ENCODE measurements around the gene RSBN1. TPM values are rescaled to one million over a fixed set of nuclear protein-coding genes. Genes with fewer than 3 reads are reported as not detected.
A peak's percentile ranks its signal among the peaks of the same experiment; 100 is the strongest.

Gene RSBN1
- total RNA-seq, 4 donors from 2014 or later, result 20.2 to 25.4 (median 22.6) TPM

- peaks cover 0 to 20% (median 0%) of the 10 kb centered on the region in 3 donors for H3K4me1 ChIP-seq
- ATAC-seq, result no peak
- WGBS, 2 donors (ENCODE audit: low coverage in 1 of 2), result 74 to 88% methylated on average over 3 of the region's 3 CpGs
- no peaks in the 10 kb centered on the region for H3K27me3 ChIP-seq
- H3K9me3 ChIP-seq, result no peaks in the 10 kb centered on the region
- no peak overlapping the region for H3K4me3 ChIP-seq
- TF ChIP-seq EP300 (IDR thresholded peaks at IDR 0.05), result no peak
- no peak for TF ChIP-seq POLR2A (IDR thresholded peaks at IDR 0.05)
- TF ChIP-seq CTCF (IDR thresholded peaks at IDR 0.05), result no peak
- TF ChIP-seq POLR2AphosphoS5 (IDR thresholded peaks at IDR 0.05), result no peak
- H3K36me3 ChIP-seq, result peaks cover 0 to 25% of the 10 kb centered on the region in 2 donors
- H3K27ac ChIP-seq, result no peak overlapping the region
Measured at GRCh38 chr1:113761937-113762336, 50.3 kb downstream of the RSBN1 start.

- WGBS, 2 donors (ENCODE audit: low coverage in 1 of 2), result 60 to 87% methylated on average over 16 of the region's 23 CpGs
- Histone ChIP-seq H3K9me3 (no peaks in the 10 kb centered on the region), H3K4me3 (peak overlapping the region; percentile 96 to 99), H3K36me3 (peaks cover 0 to 11% of the 10 kb centered on the region in 2 donors), H3K27ac (peak overlapping the region; percentile 92 to 96 (median 94)), H3K4me1 (peaks cover 0 to 26% (median 0%) of the 10 kb centered on the region in 3 donors), H3K27me3 (no peaks in the 10 kb centered on the region)
- TF ChIP-seq EP300 (IDR thresholded peaks at IDR 0.05), result no peak
- TF ChIP-seq CTCF (IDR thresholded peaks at IDR 0.05), result no peak
- no peak for TF ChIP-seq POLR2A (IDR thresholded peaks at IDR 0.05)
- TF ChIP-seq POLR2AphosphoS5 (IDR thresholded peaks at IDR 0.05), result no peak
- ATAC-seq, result no peak
Measured at GRCh38 chr1:113760102-113761080, 51.9 kb downstream of the RSBN1 start.

GRCh38 chr1:113759333-113760101 lies 52.8 kb downstream of the RSBN1 start, which contains the start of gene PHTF1:
Gene PHTF1 (minus strand): TSS chr1:113759486. CDS start chr1:113758703, 783 bp downstream.
- peak within 1 kb of the TSS; percentile 96 to 99 for H3K4me3 ChIP-seq
- H3K4me1 ChIP-seq, result peaks cover 0 to 26% (median 0%) of the 10 kb centered on the region in 3 donors
- 0 to 1% methylated on average over 5 of the region's 47 CpGs for WGBS, 2 donors (ENCODE audit: low coverage in 1 of 2)
- H3K27me3 ChIP-seq, result no peaks in the 10 kb centered on the region
- no peaks in the 10 kb centered on the region for H3K9me3 ChIP-seq
- peaks cover 0 to 5% of the 10 kb centered on the region in 2 donors for H3K36me3 ChIP-seq
- peak within 1 kb of the TSS; percentile 92 to 96 (median 94) for H3K27ac ChIP-seq
- ATAC-seq, result peak; percentile 94
- TF ChIP-seq CTCF (IDR thresholded peaks at IDR 0.05) (no peak), EP300 (IDR thresholded peaks at IDR 0.05) (no peak), POLR2A (IDR thresholded peaks at IDR 0.05) (peak; percentile 48 to 66), POLR2AphosphoS5 (IDR thresholded peaks at IDR 0.05) (peak; percentile 62)

GRCh38 chr1:113758631-113759332 lies 53.5 kb downstream of the RSBN1 start:
- Histone ChIP-seq H3K4me3 (peak overlapping the region; percentile 96 to 99), H3K27ac (peak overlapping the region; percentile 92 to 96 (median 94)), H3K27me3 (no peaks in the 10 kb centered on the region), H3K9me3 (no peaks in the 10 kb centered on the region), H3K36me3 (peaks cover 0 to 9% of the 10 kb centered on the region in 2 donors), H3K4me1 (peaks cover 0 to 26% (median 0%) of the 10 kb centered on the region in 3 donors)
- TF ChIP-seq CTCF (IDR thresholded peaks at IDR 0.05) (peak in 1 of 4 experiments; percentile 8), POLR2AphosphoS5 (IDR thresholded peaks at IDR 0.05) (no peak)
- WGBS, 2 donors (ENCODE audit: low coverage in 1 of 2), result 0% methylated on average over 7 to 9 of the region's 55 CpGs
- peak; percentile 76 for ATAC-seq

Measured in gastroesophageal sphincter (tissue), 4 donors.